Measurements from ENCODE around the gene ATXN10. TPM values are rescaled to one million over a fixed set of nuclear protein-coding genes. Genes with fewer than 3 reads are reported as not detected.
"Not testable (repeated sequence)": the region's sequence is repeated elsewhere in the genome, so short reads cannot be mapped to it uniquely, and the experiment has no call there.

The ATXN10 gene
- total RNA-seq, 1 donor from 2014 or later: 110 TPM

DNA sequence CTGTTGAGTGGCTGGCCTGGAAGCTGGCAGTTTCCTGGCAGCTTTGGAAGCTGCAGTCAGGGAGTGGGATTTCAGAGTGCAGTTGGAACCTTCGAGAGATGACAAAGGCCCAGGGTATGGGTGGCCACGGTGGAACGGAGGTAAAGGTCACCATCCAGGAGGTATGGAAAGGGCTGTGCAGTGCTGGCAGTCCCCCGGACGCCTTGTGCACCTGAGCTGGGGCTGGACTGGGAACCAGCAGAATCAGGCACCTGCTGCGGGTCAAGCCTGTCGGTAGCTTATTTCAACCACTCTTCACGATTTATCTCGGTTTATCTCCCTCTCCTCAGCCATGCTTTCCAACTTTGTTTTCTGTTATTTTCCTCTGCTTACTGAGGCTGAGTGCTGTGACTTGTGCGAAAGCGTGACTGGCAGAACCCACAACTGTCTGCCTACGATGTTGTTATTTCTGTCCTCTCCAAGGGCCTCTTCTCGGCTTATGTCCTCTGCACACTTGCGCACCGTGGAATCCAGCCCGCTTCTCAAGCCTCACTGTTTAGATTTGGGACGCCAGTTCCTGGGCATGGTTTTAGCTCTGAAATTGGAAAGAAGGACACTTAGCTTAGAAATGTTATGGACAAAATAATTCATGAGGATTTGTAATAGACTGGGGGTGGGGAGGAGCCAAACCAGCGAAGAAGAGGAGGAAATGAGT is 24.0 kb upstream of the ATXN10 start:
- H3K4me3 Mint-ChIP-seq: no peak overlapping the region
- DNase-seq (ENCODE audit: low spot score): no peak
- peaks cover 25% of the 10 kb centered on the region for H3K27me3 Mint-ChIP-seq (ENCODE audit: insufficient read depth)
- no peaks in the 10 kb centered on the region for H3K9me3 Mint-ChIP-seq
- intact Hi-C loops (cut with micrococcal nuclease): no loop called here
- no peaks in the 10 kb centered on the region for H3K36me3 Mint-ChIP-seq (ENCODE audit: low read depth)
- H3K27ac Mint-ChIP-seq: no peak overlapping the region
- H3K4me1 Mint-ChIP-seq (ENCODE audit: low read depth): peaks cover 2% of the 10 kb centered on the region

DNA sequence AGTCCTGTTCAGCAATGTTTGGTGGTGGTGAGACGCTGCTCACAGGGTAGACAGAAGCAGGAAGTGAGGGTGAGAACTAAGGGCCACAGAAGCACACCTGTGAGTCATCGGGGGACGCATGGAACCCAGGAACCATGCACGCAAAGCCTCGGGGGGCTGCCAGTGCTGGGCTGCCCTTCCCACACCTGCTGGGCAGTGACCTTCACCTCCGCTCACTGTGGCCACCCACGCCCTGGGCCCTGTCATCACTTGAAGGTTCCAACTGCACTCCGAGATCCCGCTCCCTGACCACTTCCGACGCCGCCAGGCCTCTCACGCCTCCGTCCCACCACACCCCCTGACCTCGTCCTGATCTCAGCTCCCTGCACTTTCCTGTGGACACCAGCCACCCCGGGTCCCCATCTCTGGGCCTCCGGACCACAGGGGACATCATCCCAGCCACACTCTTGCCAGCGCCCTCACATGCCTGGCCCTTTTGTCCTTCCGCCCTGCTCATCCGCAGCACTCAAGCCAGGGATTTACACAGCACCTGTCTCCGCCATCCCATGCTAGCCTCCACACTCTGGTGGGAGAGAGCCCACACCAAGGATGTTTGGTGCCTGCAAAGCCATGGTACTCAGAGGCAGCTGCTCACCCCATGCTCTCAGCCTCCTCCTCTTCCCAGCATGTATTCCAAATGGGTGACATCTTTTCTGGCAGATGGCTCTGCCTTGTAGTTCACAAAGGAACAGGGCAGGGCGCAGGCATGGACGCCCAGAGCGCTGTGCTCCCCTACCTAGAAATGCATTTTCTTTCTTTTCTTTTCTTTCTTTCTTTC is 23.1 kb upstream of the ATXN10 start:
- no peaks in the 10 kb centered on the region for H3K36me3 Mint-ChIP-seq (ENCODE audit: low read depth)
- no peaks in the 10 kb centered on the region for H3K4me1 Mint-ChIP-seq (ENCODE audit: low read depth)
- no peak for DNase-seq (ENCODE audit: low spot score)
- H3K27me3 Mint-ChIP-seq (ENCODE audit: insufficient read depth): peaks cover 24% of the 10 kb centered on the region
- H3K4me3 Mint-ChIP-seq: no peak overlapping the region
- no peaks in the 10 kb centered on the region for H3K9me3 Mint-ChIP-seq
- intact Hi-C loops (cut with micrococcal nuclease): no loop called here
- H3K27ac Mint-ChIP-seq: no peak overlapping the region

DNA sequence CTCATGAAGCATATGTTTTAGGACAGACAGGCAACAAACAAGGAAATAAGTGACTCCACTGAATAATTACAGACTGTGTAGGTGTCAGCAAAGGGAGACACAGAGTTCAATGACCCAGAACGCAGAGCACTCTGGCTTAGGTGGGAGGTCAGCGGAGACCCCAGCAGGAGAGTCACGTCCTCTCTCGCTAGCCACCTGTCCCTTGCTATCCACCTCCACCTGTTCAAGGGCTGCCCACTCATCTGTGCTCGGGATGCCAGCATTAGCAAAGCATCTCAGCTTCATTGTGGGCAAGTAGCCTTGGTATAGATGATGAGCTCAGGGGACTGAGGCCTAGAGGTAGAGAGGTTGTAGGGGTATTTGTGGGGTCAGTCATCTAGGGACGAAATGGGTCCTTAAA is 21.8 kb upstream of the ATXN10 start:
- Mint-ChIP-seq H3K4me3 (no peak overlapping the region), H3K4me1 (ENCODE audit: low read depth) (no peaks in the 10 kb centered on the region), H3K9me3 (no peaks in the 10 kb centered on the region), H3K27ac (no peak overlapping the region), H3K36me3 (ENCODE audit: low read depth) (no peaks in the 10 kb centered on the region), H3K27me3 (ENCODE audit: insufficient read depth) (peaks cover 20% of the 10 kb centered on the region)
- intact Hi-C loops (cut with micrococcal nuclease): no loop called here
- no peak for DNase-seq (ENCODE audit: low spot score)

DNA sequence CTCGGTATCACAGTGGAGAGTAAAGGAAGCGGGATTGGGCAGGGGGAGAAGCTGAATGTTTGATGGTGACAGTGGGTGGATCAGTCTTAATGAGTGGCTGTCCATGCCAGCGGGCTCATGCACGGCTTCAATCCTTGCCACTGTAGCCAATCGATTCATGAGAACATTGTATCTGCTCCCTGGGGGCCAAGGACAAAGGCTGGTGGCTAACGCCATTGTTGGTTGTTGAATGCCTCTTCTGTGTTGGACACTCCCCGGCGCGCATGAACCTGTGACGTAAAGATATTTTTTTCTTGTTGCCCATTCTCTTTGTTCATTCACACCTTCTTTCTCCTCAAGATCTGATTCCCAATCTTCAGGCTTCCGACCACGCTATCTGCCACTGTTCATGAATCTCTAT is 20.9 kb upstream of the ATXN10 start:
- Mint-ChIP-seq H3K27me3 (ENCODE audit: insufficient read depth) (peaks cover 14% of the 10 kb centered on the region), H3K4me1 (ENCODE audit: low read depth) (no peaks in the 10 kb centered on the region), H3K4me3 (no peak overlapping the region), H3K27ac (no peak overlapping the region), H3K36me3 (ENCODE audit: low read depth) (no peaks in the 10 kb centered on the region), H3K9me3 (no peaks in the 10 kb centered on the region)
- intact Hi-C loops (cut with micrococcal nuclease): no loop called here
- DNase-seq (ENCODE audit: low spot score): no peak

DNA sequence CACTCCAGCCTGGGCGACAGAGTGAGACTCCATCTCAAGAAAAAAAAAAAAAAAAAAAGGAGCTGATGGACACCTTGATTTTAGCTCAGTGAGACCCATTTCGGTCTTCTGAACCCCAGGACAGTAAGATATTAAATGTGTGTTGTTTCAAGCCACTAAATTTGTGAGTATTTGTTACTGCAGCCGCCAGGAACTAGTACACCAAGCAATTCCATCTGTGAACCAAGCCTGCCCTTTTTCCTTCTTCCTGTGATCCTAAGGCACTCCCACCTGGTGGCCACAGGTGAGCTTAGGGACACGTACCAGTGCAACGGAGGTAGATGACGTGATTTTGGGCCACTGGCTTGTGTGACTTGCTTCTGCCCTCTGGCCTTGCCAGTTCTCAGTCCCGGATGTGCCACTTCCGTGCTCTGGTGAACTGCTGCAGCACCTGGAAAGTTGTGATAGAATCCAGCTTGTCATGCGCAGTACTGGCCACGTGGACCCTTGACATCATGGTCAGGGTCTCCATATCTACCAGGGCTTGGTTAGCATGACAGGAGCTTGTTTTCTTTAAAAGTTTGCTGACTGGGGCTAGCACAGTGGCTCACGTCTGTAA is 19.6 kb upstream of the ATXN10 start:
- intact Hi-C loops (cut with micrococcal nuclease): no loop called here
- H3K9me3 Mint-ChIP-seq: no peaks in the 10 kb centered on the region
- no peaks in the 10 kb centered on the region for H3K36me3 Mint-ChIP-seq (ENCODE audit: low read depth)
- no peak overlapping the region for H3K27ac Mint-ChIP-seq
- H3K4me1 Mint-ChIP-seq (ENCODE audit: low read depth): no peaks in the 10 kb centered on the region
- H3K4me3 Mint-ChIP-seq: no peak overlapping the region
- no peak for DNase-seq (ENCODE audit: low spot score)
- peaks cover 11% of the 10 kb centered on the region for H3K27me3 Mint-ChIP-seq (ENCODE audit: insufficient read depth)

DNA sequence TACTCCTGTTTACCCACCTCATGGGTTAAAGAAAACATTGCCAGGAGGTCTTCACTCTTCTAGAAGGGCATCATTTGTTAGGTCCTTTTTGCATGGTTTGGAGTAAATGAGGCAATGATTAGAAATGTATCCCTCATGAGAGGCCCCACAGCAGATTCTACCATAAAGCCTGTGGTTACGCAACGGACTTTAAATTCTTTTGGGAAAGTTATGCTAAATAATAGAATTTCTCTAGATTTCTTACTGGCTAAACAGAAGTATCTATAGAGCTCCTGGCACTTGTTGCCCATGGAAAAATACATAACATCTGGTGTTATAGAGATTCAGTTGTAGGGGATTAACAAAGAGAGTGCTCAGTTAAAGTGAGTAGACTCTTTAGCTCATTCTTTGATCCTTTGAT is 15.1 kb upstream of the ATXN10 start:
- no peaks in the 10 kb centered on the region for H3K36me3 Mint-ChIP-seq (ENCODE audit: low read depth)
- no peaks in the 10 kb centered on the region for H3K9me3 Mint-ChIP-seq
- H3K27me3 Mint-ChIP-seq (ENCODE audit: insufficient read depth): peaks cover 20% of the 10 kb centered on the region
- DNase-seq (ENCODE audit: low spot score): no peak
- intact Hi-C loops (cut with micrococcal nuclease): no loop called here
- no peaks in the 10 kb centered on the region for H3K4me1 Mint-ChIP-seq (ENCODE audit: low read depth)
- no peak overlapping the region for H3K27ac Mint-ChIP-seq
- H3K4me3 Mint-ChIP-seq: no peak overlapping the region

DNA sequence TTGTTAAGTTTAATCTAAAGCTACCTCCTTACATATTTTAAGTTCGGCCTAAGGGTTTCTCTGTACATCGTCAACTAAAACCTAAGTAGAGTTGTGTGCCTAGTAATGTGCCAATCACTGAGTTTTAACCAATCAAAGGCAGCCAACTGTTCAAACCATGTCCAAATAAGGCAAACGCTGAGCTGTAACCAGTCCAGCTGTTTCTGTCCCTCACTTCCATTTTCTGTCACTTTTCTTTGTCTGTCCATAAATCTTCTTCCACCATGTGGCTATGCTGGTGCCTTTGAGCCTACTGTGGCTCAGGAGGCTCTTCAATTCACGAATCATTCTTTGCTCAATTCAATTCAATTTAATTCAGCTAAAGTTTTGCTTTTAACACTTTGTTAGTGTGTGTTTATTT is 13.9 kb upstream of the ATXN10 start:
- H3K27ac Mint-ChIP-seq: no peak overlapping the region
- no peaks in the 10 kb centered on the region for H3K4me1 Mint-ChIP-seq (ENCODE audit: low read depth)
- intact Hi-C loops (cut with micrococcal nuclease): no loop called here

DNA sequence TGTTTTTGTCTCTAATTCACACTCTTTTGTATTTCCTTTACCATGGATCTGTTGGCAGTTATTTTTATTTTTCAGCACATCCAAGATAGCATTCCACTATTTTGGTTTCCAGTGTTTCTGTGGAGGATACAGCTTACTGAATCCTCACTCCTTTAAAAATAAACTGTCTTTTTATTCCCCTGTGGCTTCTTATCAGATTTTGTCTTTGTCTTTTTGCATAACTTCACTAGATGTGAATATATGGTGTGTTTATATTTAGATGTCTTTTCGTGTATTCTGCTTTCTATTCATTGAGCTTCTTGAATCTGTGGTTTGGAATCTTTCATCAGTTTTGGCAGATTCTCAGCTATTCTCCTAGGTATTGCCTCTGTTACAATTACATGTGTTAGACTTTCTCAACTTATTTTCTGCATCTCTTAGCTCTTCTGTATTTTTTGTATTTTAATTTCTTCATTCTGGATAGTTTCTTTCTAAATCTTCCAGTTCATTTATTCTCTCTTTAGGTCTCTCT is 7.4 kb upstream of the ATXN10 start:
- no peak for DNase-seq (ENCODE audit: low spot score)
- no peaks in the 10 kb centered on the region for H3K4me1 Mint-ChIP-seq (ENCODE audit: low read depth)
- H3K9me3 Mint-ChIP-seq: no peaks in the 10 kb centered on the region
- no peaks in the 10 kb centered on the region for H3K36me3 Mint-ChIP-seq (ENCODE audit: low read depth)
- peaks cover 44% of the 10 kb centered on the region for H3K27me3 Mint-ChIP-seq (ENCODE audit: insufficient read depth)
- H3K4me3 Mint-ChIP-seq: no peak overlapping the region
- H3K27ac Mint-ChIP-seq: no peak overlapping the region
- intact Hi-C loops (cut with micrococcal nuclease): no loop called here

More for the DNA sequence above, 13.9 kb upstream of the ATXN10 start:
- Mint-ChIP-seq H3K36me3 (ENCODE audit: low read depth) (no peaks in the 10 kb centered on the region), H3K27me3 (ENCODE audit: insufficient read depth) (peaks cover 29% of the 10 kb centered on the region), H3K4me3 (no peak overlapping the region), H3K9me3 (no peaks in the 10 kb centered on the region)
- DNase-seq (ENCODE audit: low spot score): no peak

DNA sequence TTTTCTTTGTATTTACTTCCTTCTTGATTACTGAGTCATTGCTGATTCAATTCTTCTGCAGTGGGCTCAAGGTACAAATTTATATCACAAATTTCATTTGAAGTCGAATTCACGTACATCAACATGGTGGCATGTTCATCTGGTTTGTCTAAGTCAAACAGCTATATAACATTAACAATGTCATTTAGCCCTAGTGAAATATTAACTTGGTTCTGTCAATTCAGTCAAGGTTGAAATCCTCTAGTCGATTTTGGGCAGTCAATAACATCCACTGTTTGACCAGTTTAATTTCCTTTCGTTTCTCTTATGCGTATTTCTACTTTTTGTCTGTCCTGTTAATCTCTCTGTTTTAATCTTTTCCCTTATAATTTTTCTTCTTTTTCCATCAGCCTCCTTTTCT is 4.1 kb upstream of the ATXN10 start:
- Mint-ChIP-seq H3K27me3 (ENCODE audit: insufficient read depth) (peaks cover 30% of the 10 kb centered on the region), H3K4me1 (ENCODE audit: low read depth) (peaks cover 2% of the 10 kb centered on the region), H3K27ac (no peak overlapping the region), H3K4me3 (no peak overlapping the region), H3K36me3 (ENCODE audit: low read depth) (peaks cover 2% of the 10 kb centered on the region), H3K9me3 (no peaks in the 10 kb centered on the region)
- intact Hi-C loops (cut with micrococcal nuclease): no loop called here
- no peak for DNase-seq (ENCODE audit: low spot score)

DNA sequence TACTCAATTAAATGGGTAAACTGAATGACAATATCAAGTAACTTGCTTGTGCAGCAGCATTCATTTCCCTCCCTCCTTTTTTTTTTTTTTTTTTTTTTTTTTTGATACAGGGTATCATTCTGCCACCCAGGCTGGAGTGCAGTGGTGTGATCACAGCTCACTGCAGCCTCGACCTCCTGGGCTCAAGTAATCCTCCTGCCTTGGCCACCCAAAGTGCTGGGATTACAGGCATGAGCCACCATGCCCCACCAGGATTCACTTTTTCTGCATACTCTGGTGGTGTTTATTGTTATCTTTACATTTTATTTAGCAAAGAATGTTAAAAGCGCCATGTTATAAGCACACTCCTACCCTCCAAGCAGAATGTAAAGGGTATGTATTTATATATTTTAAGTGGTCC is 1.3 kb upstream of the ATXN10 start:
- not testable (repeated sequence) for DNase-seq (ENCODE audit: low spot score); H3K4me3 Mint-ChIP-seq; H3K9me3 Mint-ChIP-seq; H3K27ac Mint-ChIP-seq
- Mint-ChIP-seq H3K4me1 (ENCODE audit: low read depth) (peaks cover 30% of the 10 kb centered on the region), H3K27me3 (ENCODE audit: insufficient read depth) (peaks cover 12% of the 10 kb centered on the region), H3K36me3 (ENCODE audit: low read depth) (peaks cover 13% of the 10 kb centered on the region)
- intact Hi-C loops (cut with micrococcal nuclease): loop anchor here (5.0 kb wide), 1 partner anchor 582 kb away; the partner anchor contains the start of gene CDPF1

DNA sequence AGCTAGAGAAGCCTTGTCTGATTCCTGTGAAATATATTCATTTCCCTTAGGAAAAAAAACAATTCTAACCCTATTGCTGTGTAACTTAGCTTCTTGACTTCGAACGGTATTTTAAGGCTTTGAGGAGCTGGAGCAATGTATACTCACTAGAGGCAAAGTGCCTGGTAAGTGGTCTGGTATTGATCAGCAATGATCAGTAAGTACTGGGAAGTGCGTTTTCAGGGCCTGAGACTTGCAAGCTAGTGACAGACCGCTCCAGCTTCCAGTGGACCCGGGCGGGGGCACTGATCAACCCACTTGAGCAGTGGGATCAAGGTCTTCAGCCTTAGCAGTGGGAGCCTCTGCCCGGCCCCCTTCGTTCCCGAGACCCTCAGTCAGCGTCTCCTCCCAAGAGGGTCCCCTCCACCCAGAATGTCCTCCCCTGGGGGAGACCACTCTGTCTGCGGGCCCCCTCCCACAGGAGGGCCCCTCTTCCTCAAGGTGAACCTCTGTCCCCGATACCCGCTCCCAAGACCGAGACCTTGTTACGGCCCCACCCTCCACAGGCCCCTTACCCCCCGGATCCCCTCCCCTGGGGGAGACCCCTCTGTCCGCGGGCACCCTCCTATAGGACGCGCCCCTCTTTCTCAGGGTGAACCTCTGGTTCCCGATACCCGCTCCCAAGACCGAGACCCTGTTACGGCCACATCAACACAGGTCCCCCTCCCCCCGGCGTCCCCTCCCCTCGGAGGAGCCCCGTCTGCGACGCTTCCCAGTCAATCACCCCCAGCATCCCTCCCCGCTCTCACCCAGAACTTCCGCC is 452 bp upstream of the ATXN10 start:
- intact Hi-C loops (cut with micrococcal nuclease): loop anchor here (1.0 to 5.0 kb wide), 2 partner anchors 581 to 625 kb away; partner anchors contain the start of genes CDPF1 and GTSE1
- peak overlapping the region; percentile 86 for H3K4me3 Mint-ChIP-seq
- DNase-seq (ENCODE audit: low spot score): no peak

More for the DNA sequence above, 452 bp upstream of the ATXN10 start:
- Mint-ChIP-seq H3K27me3 (ENCODE audit: insufficient read depth) (peaks cover 8% of the 10 kb centered on the region), H3K36me3 (ENCODE audit: low read depth) (peaks cover 15% of the 10 kb centered on the region), H3K4me1 (ENCODE audit: low read depth) (peaks cover 33% of the 10 kb centered on the region), H3K9me3 (no peaks in the 10 kb centered on the region), H3K27ac (peak overlapping the region; percentile 69)
